Measurements from ENCODE around the gene FNDC3B. TPM values are rescaled to one million over a fixed set of nuclear protein-coding genes. Genes with fewer than 3 reads are reported as not detected.

The FNDC3B gene
- total RNA-seq, 1 experiment from 2014 or later, result 48.6 TPM

DNA sequence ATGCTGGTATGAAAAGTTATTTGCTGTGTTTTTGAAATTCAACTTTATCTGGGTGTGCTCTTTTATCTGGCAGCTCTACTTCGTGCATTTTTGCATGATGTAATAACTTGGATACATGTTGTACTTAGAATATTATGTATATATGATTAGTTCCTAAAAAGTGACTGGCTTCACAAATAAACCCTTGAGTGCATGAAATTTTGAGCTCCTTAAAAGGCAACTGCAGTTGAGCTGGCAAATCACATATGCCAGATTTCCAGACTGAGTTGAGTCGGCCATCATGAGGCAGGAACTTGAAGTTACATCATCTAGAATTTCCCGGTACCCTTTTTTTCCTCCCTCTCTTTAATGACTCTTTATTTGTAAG lies 162.5 kb downstream of the FNDC3B start:
- H4K20me1 ChIP-seq (ENCODE audit: low read length), result no peaks in the 10 kb centered on the region
- H3K27me3 ChIP-seq (ENCODE audit: low read length), result no peaks in the 10 kb centered on the region
- H3K4me3 ChIP-seq (ENCODE audit: low read length), result no peak overlapping the region
- intact Hi-C loops (cut with micrococcal nuclease), result loop anchor here (2.0 to 10.0 kb wide), 4 partner anchors 33 to 157 kb away; no protein-coding TSS in a partner anchor
- H3K4me2 ChIP-seq (ENCODE audit: low read length), result no peak overlapping the region
- peaks cover 6% of the 10 kb centered on the region for H3F3A ChIP-seq (ENCODE audit: low read length, unreplicated experiment)
- peaks cover 5% of the 10 kb centered on the region for H3K36me3 ChIP-seq (ENCODE audit: low read depth, low read length)
- ChIA-PET CTCF (interaction anchor here (0.6 kb wide), 1 partner anchor 162 kb away, joined by 3 read pairs; the partner anchor contains the start of gene FNDC3B), POLR2A (ENCODE audit: unreplicated experiment) (no interaction called here)
- H3K9me2 ChIP-seq (replicated peaks; ENCODE audit: low read length), result no peaks in the 10 kb centered on the region
- no peak for DNase-seq
- H2AFZ ChIP-seq (ENCODE audit: low read length), result no peak overlapping the region
- H3K9me3 ChIP-seq (ENCODE audit: low read length), result no peaks in the 10 kb centered on the region
- ATAC-seq, result no peak
- no peak for TF ChIP-seq EZH2phosphoT487 (IDR thresholded peaks at IDR 0.05; ENCODE audit: borderline replicate concordance, low read length)
- TF ChIP-seq EZH2 (IDR thresholded peaks at IDR 0.05; ENCODE audit: low read length, unreplicated experiment), result no peak
- TF ChIP-seq, protein P1, sequence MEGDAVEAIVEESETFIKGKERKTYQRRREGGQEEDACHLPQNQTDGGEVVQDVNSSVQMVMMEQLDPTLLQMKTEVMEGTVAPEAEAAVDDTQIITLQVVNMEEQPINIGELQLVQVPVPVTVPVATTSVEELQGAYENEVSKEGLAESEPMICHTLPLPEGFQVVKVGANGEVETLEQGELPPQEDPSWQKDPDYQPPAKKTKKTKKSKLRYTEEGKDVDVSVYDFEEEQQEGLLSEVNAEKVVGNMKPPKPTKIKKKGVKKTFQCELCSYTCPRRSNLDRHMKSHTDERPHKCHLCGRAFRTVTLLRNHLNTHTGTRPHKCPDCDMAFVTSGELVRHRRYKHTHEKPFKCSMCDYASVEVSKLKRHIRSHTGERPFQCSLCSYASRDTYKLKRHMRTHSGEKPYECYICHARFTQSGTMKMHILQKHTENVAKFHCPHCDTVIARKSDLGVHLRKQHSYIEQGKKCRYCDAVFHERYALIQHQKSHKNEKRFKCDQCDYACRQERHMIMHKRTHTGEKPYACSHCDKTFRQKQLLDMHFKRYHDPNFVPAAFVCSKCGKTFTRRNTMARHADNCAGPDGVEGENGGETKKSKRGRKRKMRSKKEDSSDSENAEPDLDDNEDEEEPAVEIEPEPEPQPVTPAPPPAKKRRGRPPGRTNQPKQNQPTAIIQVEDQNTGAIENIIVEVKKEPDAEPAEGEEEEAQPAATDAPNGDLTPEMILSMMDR (conservative IDR thresholded peaks at IDR 0.05; ENCODE audit: low read depth, low read length), result no peak
- no TSS peak for BruUV-seq (replicated peaks)
- H3K27ac ChIP-seq (ENCODE audit: low read length), result 0 out of 2 replicates have a peak overlapping the region, but pooled peaks have one; percentile 76
- no peak overlapping the region for H3K9ac ChIP-seq (ENCODE audit: low read length)
- peaks cover 77% of the 10 kb centered on the region for H3K79me2 ChIP-seq (ENCODE audit: low read length)
- peaks cover 36% of the 10 kb centered on the region for H3K4me1 ChIP-seq (ENCODE audit: insufficient read depth, low read length)

DNA sequence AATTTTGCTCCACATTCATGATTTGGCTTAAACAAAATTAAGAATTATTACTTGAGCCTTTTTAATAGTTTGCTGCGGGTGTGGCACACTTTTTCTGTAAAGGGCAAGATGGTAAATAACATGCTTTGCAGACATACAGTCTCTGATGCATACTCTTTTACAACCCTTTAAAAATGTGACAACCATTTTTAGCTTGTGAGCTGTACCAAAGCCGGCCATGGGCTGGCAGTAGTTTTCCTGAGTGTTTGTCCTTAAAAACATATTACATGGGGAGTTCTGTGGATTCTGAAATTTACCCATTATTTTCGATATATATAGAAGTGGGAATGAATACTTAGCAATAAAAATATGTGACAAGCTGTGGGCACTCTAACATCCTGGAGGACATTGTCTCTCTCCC lies 163.4 kb downstream of the FNDC3B start:
- no peaks in the 10 kb centered on the region for H3K27me3 ChIP-seq (ENCODE audit: low read length)
- CTCF ChIA-PET, result interaction anchor here (0.5 kb wide), 1 partner anchor 550 kb away, joined by 3 read pairs; no protein-coding TSS in a partner anchor
- H3K79me2 ChIP-seq (ENCODE audit: low read length), result peaks cover 78% of the 10 kb centered on the region
- peaks cover 5% of the 10 kb centered on the region for H3K36me3 ChIP-seq (ENCODE audit: low read depth, low read length)
- no peak overlapping the region for H3K4me3 ChIP-seq (ENCODE audit: low read length)
- DNase-seq (peak; percentile 49), ATAC-seq (peak; percentile 62)
- no peaks in the 10 kb centered on the region for H3K9me2 ChIP-seq (replicated peaks; ENCODE audit: low read length)
- TF ChIP-seq, protein P1 (conservative IDR thresholded peaks at IDR 0.05; ENCODE audit: low read depth, low read length), result peak; percentile 40; the same call in 1 of the 2 replicates
- no peak for TF ChIP-seq EZH2 (IDR thresholded peaks at IDR 0.05; ENCODE audit: low read length, unreplicated experiment)
- no TSS peak for BruUV-seq (replicated peaks)
- H4K20me1 ChIP-seq (ENCODE audit: low read length), result no peaks in the 10 kb centered on the region
- H3K9me3 ChIP-seq (ENCODE audit: low read length), result no peaks in the 10 kb centered on the region
- H3K4me1 ChIP-seq (ENCODE audit: insufficient read depth, low read length), result peaks cover 36% of the 10 kb centered on the region
- peaks cover 6% of the 10 kb centered on the region for H3F3A ChIP-seq (ENCODE audit: low read length, unreplicated experiment)
- H3K4me2 ChIP-seq (ENCODE audit: low read length), result peak overlapping the region; percentile 72
- H3K9ac ChIP-seq (ENCODE audit: low read length), result peak overlapping the region; percentile 32
- intact Hi-C loops (cut with micrococcal nuclease), result loop anchor here (2.0 to 10.0 kb wide), 4 partner anchors 34 to 158 kb away; no protein-coding TSS in a partner anchor
- POLR2A ChIA-PET (ENCODE audit: unreplicated experiment), result no interaction called here
- H3K27ac ChIP-seq (ENCODE audit: low read length), result peak overlapping the region; percentile 76
- H2AFZ ChIP-seq (ENCODE audit: low read length), result no peak overlapping the region

DNA sequence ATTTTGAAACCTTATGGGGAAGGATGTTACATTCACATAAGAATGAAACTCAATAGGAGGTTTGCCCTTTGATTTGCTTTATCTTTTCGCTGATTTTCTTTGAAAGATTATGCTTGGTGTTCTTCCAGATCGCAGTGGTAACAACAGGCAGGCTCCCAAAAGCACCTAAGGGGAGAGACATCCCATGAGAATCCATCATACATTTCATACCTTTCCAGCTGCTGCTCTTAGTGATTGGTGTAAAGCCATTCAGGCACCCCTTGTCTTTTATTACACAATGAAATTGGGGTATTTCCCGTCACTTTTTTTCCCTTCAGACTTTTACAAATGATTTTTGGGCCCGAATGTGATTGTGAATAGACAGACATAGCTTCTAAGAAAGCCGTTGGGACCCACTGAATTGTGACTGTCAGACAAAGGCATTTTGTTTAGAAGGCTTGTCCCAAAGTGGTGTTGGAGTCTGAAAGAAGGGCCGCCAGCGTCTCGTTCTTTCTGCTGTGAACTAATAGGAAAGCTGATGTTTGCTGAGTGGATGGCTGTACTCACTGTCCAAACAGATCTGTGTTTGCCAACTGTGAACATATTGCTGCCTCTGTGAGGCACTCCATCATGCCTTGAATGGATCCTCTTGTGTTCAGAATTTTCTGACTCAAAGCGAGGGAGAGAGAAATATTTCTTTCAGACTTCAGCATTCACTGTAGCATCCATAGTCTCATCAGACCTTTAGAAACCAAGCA lies 164.3 kb downstream of the FNDC3B start:
- Histone ChIP-seq H3K9ac (ENCODE audit: low read length) (peak overlapping the region; percentile 32), H3K79me2 (ENCODE audit: low read length) (peaks cover 73% of the 10 kb centered on the region), H3K27me3 (ENCODE audit: low read length) (no peaks in the 10 kb centered on the region), H3K9me2 (replicated peaks; ENCODE audit: low read length) (no peaks in the 10 kb centered on the region), H3K4me1 (ENCODE audit: insufficient read depth, low read length) (peaks cover 36% of the 10 kb centered on the region), H3F3A (ENCODE audit: low read length, unreplicated experiment) (peaks cover 6% of the 10 kb centered on the region), H3K9me3 (ENCODE audit: low read length) (no peaks in the 10 kb centered on the region), H3K36me3 (ENCODE audit: low read depth, low read length) (peaks cover 5% of the 10 kb centered on the region), H3K4me3 (ENCODE audit: low read length) (peak overlapping the region; percentile 43; the same call in 1 of the 2 replicates), H3K27ac (ENCODE audit: low read length) (peak overlapping the region; percentile 76), H3K4me2 (ENCODE audit: low read length) (peak overlapping the region; percentile 72), H2AFZ (ENCODE audit: low read length) (peak overlapping the region; percentile 51), H4K20me1 (ENCODE audit: low read length) (no peaks in the 10 kb centered on the region)
- ATAC-seq, result peak; percentile 93
- no peak for TF ChIP-seq EZH2phosphoT487 (IDR thresholded peaks at IDR 0.05; ENCODE audit: borderline replicate concordance, low read length)
- no peak for TF ChIP-seq EZH2 (IDR thresholded peaks at IDR 0.05; ENCODE audit: low read length, unreplicated experiment)
- TF ChIP-seq, protein P1 (conservative IDR thresholded peaks at IDR 0.05; ENCODE audit: low read depth, low read length), result no peak
- DNase-seq, result peak; percentile 78
- ChIA-PET POLR2A (ENCODE audit: unreplicated experiment) (interaction anchor here (0.6 kb wide), 1 partner anchor 252 kb away, joined by 3 read pairs; no protein-coding TSS in a partner anchor), CTCF (interaction anchor here (0.7 kb wide), 1 partner anchor 153 kb away, joined by 4 read pairs; no protein-coding TSS in a partner anchor)
- BruUV-seq (replicated peaks), result no TSS peak
- intact Hi-C loops (cut with micrococcal nuclease), result loop anchor here (2.0 to 10.0 kb wide), 5 partner anchors 35 to 159 kb away; no protein-coding TSS in a partner anchor
